Right lobe of liver (tissue), 6 donors: ENCODE results near the gene SSC5D. TPM values are rescaled to one million over a fixed set of nuclear protein-coding genes. Genes with fewer than 3 reads are reported as not detected.

Experiments used
- ATAC-seq, 4 donors: fragments of 200-7000 bp; cut with Tn5 transposase; one replicate each; pipeline ENCODE4 v1.9.1; 2020; ENCODE audit warnings: mild to moderate bottlenecking in 4 of 4, moderate library complexity in 4 of 4
- DNase-seq, 3 donors: peaks; one replicate each; pipeline ENCODE4 v3.0.0-alpha.2; 2020
- H3K27ac ChIP-seq, 3 donors: fragments of 200-600 bp; one replicate each; pipeline ENCODE4 v1.8.0; 2022
- H3K27me3 ChIP-seq, 2 donors: fragments of 200-600 bp; one replicate each; pipeline ENCODE4 v1.8.0; 2022
- H3K36me3 ChIP-seq, 4 donors: fragments of 200-600 bp; sonication (generic) in 1 of 4; one replicate each; pipeline versions ENCODE4 v1.5.1 to v1.8.0; 2017 to 2022; ENCODE audit warnings: control low read depth in 1 of 4
- H3K4me1 ChIP-seq, 4 donors: fragments of 200-600 bp; sonication (generic) in 1 of 4; one replicate each; pipeline versions ENCODE4 v1.5.1 to v1.8.0; 2017 to 2022; ENCODE audit warnings: control low read depth in 1 of 4
- H3K4me3 ChIP-seq, 3 donors: fragments of 200-600 bp; one replicate each; pipeline ENCODE4 v1.8.0; 2022
- H3K9me3 ChIP-seq, 4 donors: fragments of 200-600 bp; sonication (generic) in 1 of 4; one replicate each; pipeline versions ENCODE4 v1.5.1 to v1.8.0; 2017 to 2022; ENCODE audit warnings: control low read depth in 1 of 4
- CTCF ChIP-seq, 4 donors: fragments of 200-600 bp in 3 of 4; fragments of 450-650 bp in 1 of 4; IDR thresholded peaks; one replicate each; pipeline versions ENCODE4 v1.5.1 to v1.8.0; 2016 to 2022; ENCODE audit warnings: antibody characterized with exemption in 4 of 4, mild to moderate bottlenecking in 2 of 4
- POLR2A ChIP-seq: fragments of 450-650 bp; IDR thresholded peaks from one replicate; pipeline ENCODE4 v1.6.1; 2017; ENCODE audit warnings: antibody characterized with exemption, mild to moderate bottlenecking
- WGBS: methylation state at CpG from one replicate; pipeline ENCODE4 v1.1.6; 2018; ENCODE audit warnings: low coverage, low lambda C conversion rate; ENCODE audit not compliant: insufficient coverage; ENCODE audit errors: missing lambda C conversion rate; 5-methylcytosine and 5-hydroxymethylcytosine counted together
- intact Hi-C, 2 donors: fragments of 100-400 bp; cut with DNase I; formaldehyde crosslinking; loops; one replicate each; pipeline versions ENCODE4 v1.11.2 to v1.14.1; 2022
- total RNA-seq, 6 experiments: library from RNA; depleted of rRNA in 2 of 6; stranded (reverse); fragments of >200 nt in 2 of 6; fragmentation: NEBNext Ultra II Directional in 3 of 6; extraction: Animal tissue kit (Norgen Biotek cat#: 25700) in 3 of 6; gene quantifications; one replicate each; pipeline versions ENCODE4 v1.1.0 to v1.2.4, GENCODE V29; 2016 to 2023
- donor health status: DM: no; HTN: yes; CAD: no.
- donor health status: DM: no; HTN: no; CAD: no.
- donor health status: DM: no; HTN: no; CAD: no.
- donor health status: DM: no; HTN: yes; CAD: no.
- donor health status: DM: no; HTN: yes; CAD: no.

SSC5D gene
- total RNA-seq, 6 experiments from 2014 or later: 0.35 to 1.6 (median 1.2) TPM

- WGBS: 91% methylated on average over 6 of the region's 12 CpGs
- TF ChIP-seq CTCF (IDR thresholded peaks at IDR 0.05) (no peak), POLR2A (no peak)
Measured at GRCh38 chr19:55453511-55454260, 34.5 kb upstream of the SSC5D start.

GRCh38 chr19:55454787-55455243 lies 33.4 kb upstream of the SSC5D start:
- 72% methylated on average over 2 of the region's 14 CpGs for WGBS
- DNase-seq (no peak), ATAC-seq (peak in 2 of 4 donors; percentile 12 to 21)
- no peak overlapping the region for H3K4me3 ChIP-seq
- TF ChIP-seq POLR2A: no peak
- TF ChIP-seq CTCF (IDR thresholded peaks at IDR 0.05): peak; percentile 25 to 42 (median 32)
- peaks cover 0 to 10% (median 0%) of the 10 kb centered on the region in 4 donors for H3K36me3 ChIP-seq
- H3K27ac ChIP-seq: no peak overlapping the region
- H3K27me3 ChIP-seq: no peaks in the 10 kb centered on the region
- H3K4me1 ChIP-seq: peaks cover 0 to 6% (median 2%) of the 10 kb centered on the region in 4 donors
- intact Hi-C loops: no loop called here
- H3K9me3 ChIP-seq: no peaks in the 10 kb centered on the region

More at GRCh38 chr19:55453511-55454260, 34.5 kb upstream of the SSC5D start:
- no peak overlapping the region for H3K27ac ChIP-seq
- no peaks in the 10 kb centered on the region for H3K4me1 ChIP-seq
- no peaks in the 10 kb centered on the region for H3K27me3 ChIP-seq
- peaks cover 0 to 10% (median 0%) of the 10 kb centered on the region in 4 donors for H3K36me3 ChIP-seq
- H3K4me3 ChIP-seq: no peak overlapping the region
- DNase-seq (no peak), ATAC-seq (peak in 1 of 4 donors; percentile 3)
- H3K9me3 ChIP-seq: no peaks in the 10 kb centered on the region
- intact Hi-C loops: no loop called here

GRCh38 chr19:55455576-55456235 lies 32.5 kb upstream of the SSC5D start:
- H3K4me3 ChIP-seq: no peak overlapping the region
- intact Hi-C loops: no loop called here
- H3K4me1 ChIP-seq: peaks cover 0 to 14% (median 6%) of the 10 kb centered on the region in 4 donors
- no peak for DNase-seq
- TF ChIP-seq POLR2A: no peak
- TF ChIP-seq CTCF (IDR thresholded peaks at IDR 0.05): no peak
- H3K27ac ChIP-seq: no peak overlapping the region
- H3K36me3 ChIP-seq: peaks cover 0 to 10% (median 0%) of the 10 kb centered on the region in 4 donors
- H3K9me3 ChIP-seq: no peaks in the 10 kb centered on the region
- 89% methylated on average over 2 of the region's 11 CpGs for WGBS
- ATAC-seq: no peak
- no peaks in the 10 kb centered on the region for H3K27me3 ChIP-seq

GRCh38 chr19:55456347-55456746 lies 31.9 kb upstream of the SSC5D start:
- ATAC-seq: no peak
- H3K9me3 ChIP-seq: no peaks in the 10 kb centered on the region
- H3K4me3 ChIP-seq: no peak overlapping the region
- no peak for TF ChIP-seq CTCF (IDR thresholded peaks at IDR 0.05)
- peaks cover 0 to 10% (median 0%) of the 10 kb centered on the region in 4 donors for H3K36me3 ChIP-seq
- H3K27me3 ChIP-seq: no peaks in the 10 kb centered on the region
- peaks cover 0 to 14% (median 6%) of the 10 kb centered on the region in 4 donors for H3K4me1 ChIP-seq
- no peak overlapping the region for H3K27ac ChIP-seq
- no peak for DNase-seq
- 74% methylated on average over 4 of the region's 14 CpGs for WGBS
- intact Hi-C loops: no loop called here
